ENCODE results near the gene TMEM50B.
"Not testable (repeated sequence)": the region's sequence is repeated elsewhere in the genome, so short reads cannot be mapped to it uniquely, and the experiment has no call there.

TMEM50B gene

GRCh38 chr21:33477066-33477465 is 2.7 kb downstream of the TMEM50B start:
- no peak for DNase-seq (ENCODE audit: extremely low read depth, low read depth)
- TF ChIP-seq, protein P1, sequence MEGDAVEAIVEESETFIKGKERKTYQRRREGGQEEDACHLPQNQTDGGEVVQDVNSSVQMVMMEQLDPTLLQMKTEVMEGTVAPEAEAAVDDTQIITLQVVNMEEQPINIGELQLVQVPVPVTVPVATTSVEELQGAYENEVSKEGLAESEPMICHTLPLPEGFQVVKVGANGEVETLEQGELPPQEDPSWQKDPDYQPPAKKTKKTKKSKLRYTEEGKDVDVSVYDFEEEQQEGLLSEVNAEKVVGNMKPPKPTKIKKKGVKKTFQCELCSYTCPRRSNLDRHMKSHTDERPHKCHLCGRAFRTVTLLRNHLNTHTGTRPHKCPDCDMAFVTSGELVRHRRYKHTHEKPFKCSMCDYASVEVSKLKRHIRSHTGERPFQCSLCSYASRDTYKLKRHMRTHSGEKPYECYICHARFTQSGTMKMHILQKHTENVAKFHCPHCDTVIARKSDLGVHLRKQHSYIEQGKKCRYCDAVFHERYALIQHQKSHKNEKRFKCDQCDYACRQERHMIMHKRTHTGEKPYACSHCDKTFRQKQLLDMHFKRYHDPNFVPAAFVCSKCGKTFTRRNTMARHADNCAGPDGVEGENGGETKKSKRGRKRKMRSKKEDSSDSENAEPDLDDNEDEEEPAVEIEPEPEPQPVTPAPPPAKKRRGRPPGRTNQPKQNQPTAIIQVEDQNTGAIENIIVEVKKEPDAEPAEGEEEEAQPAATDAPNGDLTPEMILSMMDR (IDR thresholded peaks at IDR 0.05; ENCODE audit: low read depth, low read length), result no peak

DNA sequence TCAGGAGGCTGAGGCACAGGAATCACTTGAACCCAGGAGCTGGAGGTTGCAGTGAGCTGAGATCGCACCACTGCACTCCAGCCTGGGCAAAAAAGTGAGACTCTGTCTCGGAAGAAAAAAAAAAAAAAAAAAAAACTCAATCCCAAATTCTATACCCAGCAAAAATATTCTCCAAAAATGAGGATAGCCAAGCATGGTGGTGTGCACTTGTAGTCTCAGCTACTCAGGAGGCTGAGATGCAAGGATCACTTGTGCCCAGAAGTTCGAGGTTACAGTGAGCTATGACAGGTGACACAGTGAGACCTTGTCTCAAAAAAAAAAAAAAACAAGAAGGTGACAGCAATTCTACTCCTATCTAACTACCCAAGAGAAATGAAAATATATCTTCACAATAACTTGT is 6.4 kb downstream of the TMEM50B start:
- TF ChIP-seq, protein P1 (IDR thresholded peaks at IDR 0.05; ENCODE audit: low read depth, low read length), result no peak
- no peak for DNase-seq (ENCODE audit: extremely low read depth, low read depth)

- TF ChIP-seq, protein P1 (IDR thresholded peaks at IDR 0.05; ENCODE audit: low read depth, low read length), result no peak
These were observed 9.1 kb downstream of the TMEM50B start for GRCh38 chr21:33470701-33471100.

GRCh38 chr21:33469183-33469582 is 10.6 kb downstream of the TMEM50B start:
- not testable (repeated sequence) for DNase-seq (ENCODE audit: extremely low read depth, low read depth)

More at GRCh38 chr21:33470701-33471100, 9.1 kb downstream of the TMEM50B start:
- no peak for DNase-seq (ENCODE audit: extremely low read depth, low read depth)

DNA sequence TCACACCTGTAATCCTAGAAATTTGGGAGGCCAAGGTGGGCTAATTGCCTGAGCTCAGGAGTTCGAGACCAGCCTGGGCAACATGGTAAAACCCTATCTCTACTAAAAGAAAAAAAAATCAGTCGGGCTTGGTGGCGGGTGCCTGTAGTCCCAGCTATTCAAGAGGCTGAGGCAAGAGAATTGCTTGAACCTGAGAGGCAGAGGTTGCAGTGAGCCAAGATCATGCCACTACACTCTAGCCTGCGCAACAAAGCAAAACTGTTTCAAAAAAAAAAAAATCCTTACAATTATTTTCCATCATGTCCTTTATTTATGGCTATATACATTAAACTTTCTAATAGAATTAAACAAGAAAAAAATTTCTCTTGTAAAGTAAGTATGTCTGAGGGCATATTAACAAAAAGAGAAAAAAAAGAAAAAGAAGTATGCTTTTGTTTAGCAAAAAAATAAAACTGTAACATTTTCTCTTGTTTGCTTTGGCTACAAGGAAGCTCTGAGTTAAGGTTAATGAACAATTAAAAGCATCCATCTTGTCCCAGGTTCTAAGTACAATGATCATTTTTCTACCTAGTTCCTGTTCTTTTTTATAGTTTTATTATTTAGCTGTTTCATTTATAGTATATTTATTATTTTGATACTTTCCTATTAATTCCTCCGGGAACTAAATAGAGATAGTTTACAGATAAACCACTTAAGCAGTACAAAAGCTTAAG is 18.1 kb downstream of the TMEM50B start:
- TF ChIP-seq, protein P1 (IDR thresholded peaks at IDR 0.05; ENCODE audit: low read depth, low read length), result no peak
- no peak for DNase-seq (ENCODE audit: extremely low read depth, low read depth)

- no peak for DNase-seq (ENCODE audit: extremely low read depth, low read depth)
- TF ChIP-seq, protein P1 (IDR thresholded peaks at IDR 0.05; ENCODE audit: low read depth, low read length), result no peak
These were observed 20.9 kb downstream of the TMEM50B start for GRCh38 chr21:33458861-33459260.

- TF ChIP-seq, protein P1 (IDR thresholded peaks at IDR 0.05; ENCODE audit: low read depth, low read length), result no peak
- DNase-seq (ENCODE audit: extremely low read depth, low read depth), result no peak
These were observed 23.9 kb downstream of the TMEM50B start for GRCh38 chr21:33455686-33456446.

Measured in AG09319 (cell line).